HepG2 (cell line): Measurements from ENCODE around the gene CENPL. TPM values are rescaled to one million over a fixed set of nuclear protein-coding genes. Genes with fewer than 3 reads are reported as not detected.
A peak's percentile ranks its signal among the peaks of the same experiment; 100 is the strongest.

Experiments used
- ELF3 ChIP-seq: IDR thresholded peaks from 2 replicates; pipeline ENCODE4 v1.6.1; 2016; ENCODE audit warnings: missing genetic modification reagents, missing compliant biosample characterization
- ETV6 ChIP-seq: sonication (generic); formaldehyde crosslinking; conservative IDR thresholded peaks from 2 replicates; pipeline ENCODE4 v1.4.0; 2020; ENCODE audit warnings: missing genetic modification reagents
- FOXK1 ChIP-seq: sonication (generic); formaldehyde crosslinking; IDR thresholded peaks from 2 replicates; pipeline ENCODE4 v1.4.0; 2020; ENCODE audit warnings: low read depth, missing genetic modification reagents, borderline replicate concordance
- NCOR1 ChIP-seq: fragments of 200-600 bp; sonication (generic); IDR thresholded peaks from 2 replicates; pipeline ENCODE4 v1.7.0; 2017; ENCODE audit warnings: antibody characterized with exemption, low read length, borderline replicate concordance
- SIX1 ChIP-seq: sonication (generic); formaldehyde crosslinking; IDR thresholded peaks from 2 replicates; pipeline ENCODE4 v1.4.0; 2020; ENCODE audit warnings: missing genetic modification reagents, borderline replicate concordance
- YEATS2 ChIP-seq: sonication (generic); formaldehyde crosslinking; IDR thresholded peaks from 2 replicates; pipeline ENCODE4 v1.4.0; 2020; ENCODE audit warnings: missing genetic modification reagents, borderline replicate concordance
- ZFP37 ChIP-seq: sonication (generic); formaldehyde crosslinking; IDR thresholded peaks from 2 replicates; pipeline ENCODE4 v1.4.0; 2020; ENCODE audit warnings: missing genetic modification reagents, borderline replicate concordance
- ZMYM2 ChIP-seq: sonication (generic); formaldehyde crosslinking; IDR thresholded peaks from 2 replicates; pipeline ENCODE4 v1.8.0; 2022; ENCODE audit warnings: mild to moderate bottlenecking, missing genetic modification reagents
- ZNF224 ChIP-seq: sonication (generic); formaldehyde crosslinking; IDR thresholded peaks from 2 replicates; pipeline ENCODE4 v1.5.0; 2020; ENCODE audit warnings: mild to moderate bottlenecking, missing genetic modification reagents
- ZNF24 ChIP-seq: fragments of 450-650 bp; IDR thresholded peaks from 2 replicates; pipeline ENCODE4 v1.6.1; 2017; ENCODE audit warnings: antibody characterized with exemption, mild to moderate bottlenecking
- ZNF343 ChIP-seq: sonication (generic); formaldehyde crosslinking; IDR thresholded peaks from 2 replicates; pipeline ENCODE4 v1.4.0; 2020; ENCODE audit warnings: mild to moderate bottlenecking, missing genetic modification reagents
- ZNF572 ChIP-seq: sonication (generic); formaldehyde crosslinking; IDR thresholded peaks from 2 replicates; pipeline ENCODE4 v1.5.1; 2020; ENCODE audit warnings: mild to moderate bottlenecking, missing genetic modification reagents
- ZNF577 ChIP-seq: sonication (generic); formaldehyde crosslinking; IDR thresholded peaks from 2 replicates; pipeline ENCODE4 v1.4.0; 2020; ENCODE audit warnings: mild to moderate bottlenecking, low read depth, missing genetic modification reagents, borderline replicate concordance
- ZNF674 ChIP-seq: sonication (generic); formaldehyde crosslinking; IDR thresholded peaks from 2 replicates; pipeline ENCODE4 v1.5.0; 2020; ENCODE audit warnings: low read depth, mild to moderate bottlenecking, missing genetic modification reagents
- polyA plus RNA-seq, 8 experiments: library from polyadenylated mRNA; depleted of rRNA in 3 of 8; stranded (reverse) in 7 of 8; unstranded in 1 of 8; fragments of >200 nt; fragmentation: Illumina TruSeq in 4 of 8; extraction: Trizol in 4 of 8; gene quantifications; 2 replicates each; pipeline versions ENCODE4 v1.2.1 to v1.2.3, GENCODE V29; 2011 to 2016; ENCODE audit warnings: low read depth in 4 of 8, missing spikeins in 1 of 8, mixed read lengths in 1 of 8; ENCODE audit not compliant: insufficient read depth in 1 of 8
- total RNA-seq, 5 experiments: library from RNA; depleted of rRNA; stranded (reverse); fragments of >200 nt; fragmentation: Illumina TruSeq; extraction: Trizol; gene quantifications; 2 replicates each; pipeline ENCODE4 v1.2.3, GENCODE V29; 2016; ENCODE audit warnings: low read depth in 1 of 5
- TF ChIP-seq, protein P1 (sequence below): sonication (generic); formaldehyde crosslinking; IDR thresholded peaks from 2 replicates; pipeline ENCODE4 v1.4.0; 2020; ENCODE audit warnings: mild to moderate bottlenecking, missing genetic modification reagents
- TF ChIP-seq, protein P2 (sequence below): sonication (generic); formaldehyde crosslinking; IDR thresholded peaks from 2 replicates; pipeline ENCODE4 v1.4.0; 2020; ENCODE audit warnings: mild to moderate bottlenecking, missing genetic modification reagents
- TF ChIP-seq, protein P3 (sequence below): sonication (generic); formaldehyde crosslinking; IDR thresholded peaks from 2 replicates; pipeline ENCODE4 v1.4.0; 2020; ENCODE audit warnings: low read depth, mild to moderate bottlenecking, missing genetic modification reagents
- TF ChIP-seq, protein P4 (sequence below): sonication (generic); formaldehyde crosslinking; IDR thresholded peaks from 2 replicates; pipeline ENCODE4 v1.5.1; 2020; ENCODE audit warnings: mild to moderate bottlenecking, moderate library complexity, missing genetic modification reagents
- TF ChIP-seq, protein P5 (sequence below): sonication (generic); formaldehyde crosslinking; IDR thresholded peaks from 2 replicates; pipeline ENCODE4 v1.9.0; 2022; ENCODE audit warnings: low read depth, missing genetic modification reagents
- TF ChIP-seq, protein P6 (sequence below): sonication (generic); formaldehyde crosslinking; IDR thresholded peaks from 2 replicates; pipeline ENCODE4 v1.4.0; 2020; ENCODE audit warnings: missing genetic modification reagents

Gene CENPL
- total and polyA plus RNA-seq, 2 of the 13 experiments (the other 11 are each of a cell fraction or from before 2014, with no cell fraction given) = 4.4 to 14.2 TPM

DNA sequence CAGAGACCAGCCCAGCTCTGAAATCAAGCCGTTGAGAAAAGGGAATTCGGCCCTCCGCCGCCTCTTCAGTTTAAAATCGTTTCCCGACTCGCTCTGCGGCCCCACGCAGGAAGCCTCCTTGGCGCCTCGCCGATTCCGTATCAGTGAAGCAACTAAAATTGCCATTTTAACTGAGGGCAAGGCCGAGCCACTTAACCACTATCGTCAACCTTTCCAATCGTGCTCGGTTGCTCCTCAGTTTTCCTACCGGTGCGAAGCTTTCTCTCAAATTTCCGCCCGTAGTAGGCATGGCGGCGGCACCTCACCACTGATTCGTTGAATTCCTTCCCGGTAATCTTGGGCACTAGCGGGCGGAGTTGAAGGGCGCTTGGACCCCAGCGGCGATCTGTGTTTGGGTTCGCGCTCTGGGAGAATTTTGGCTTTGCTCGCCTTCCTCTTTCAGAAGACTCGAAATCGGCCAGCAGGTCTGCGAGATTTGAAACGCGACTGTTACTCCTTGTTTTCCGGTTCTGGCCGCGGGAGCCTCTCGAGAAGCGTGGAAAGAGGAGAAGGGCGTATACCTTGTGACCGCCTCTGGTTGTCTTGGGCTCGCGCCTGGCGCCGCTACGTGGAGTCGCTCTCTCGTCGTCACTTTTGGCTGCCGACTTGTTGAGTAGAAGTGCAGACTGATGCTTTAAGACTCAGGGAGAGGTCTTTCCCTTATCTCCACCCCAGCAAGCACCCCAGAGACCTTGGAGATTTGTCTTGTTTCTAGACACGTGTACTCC lies at the start of gene CENPL, which contains the start of gene DARS2 (continued):
- TF ChIP-seq, protein P1, sequence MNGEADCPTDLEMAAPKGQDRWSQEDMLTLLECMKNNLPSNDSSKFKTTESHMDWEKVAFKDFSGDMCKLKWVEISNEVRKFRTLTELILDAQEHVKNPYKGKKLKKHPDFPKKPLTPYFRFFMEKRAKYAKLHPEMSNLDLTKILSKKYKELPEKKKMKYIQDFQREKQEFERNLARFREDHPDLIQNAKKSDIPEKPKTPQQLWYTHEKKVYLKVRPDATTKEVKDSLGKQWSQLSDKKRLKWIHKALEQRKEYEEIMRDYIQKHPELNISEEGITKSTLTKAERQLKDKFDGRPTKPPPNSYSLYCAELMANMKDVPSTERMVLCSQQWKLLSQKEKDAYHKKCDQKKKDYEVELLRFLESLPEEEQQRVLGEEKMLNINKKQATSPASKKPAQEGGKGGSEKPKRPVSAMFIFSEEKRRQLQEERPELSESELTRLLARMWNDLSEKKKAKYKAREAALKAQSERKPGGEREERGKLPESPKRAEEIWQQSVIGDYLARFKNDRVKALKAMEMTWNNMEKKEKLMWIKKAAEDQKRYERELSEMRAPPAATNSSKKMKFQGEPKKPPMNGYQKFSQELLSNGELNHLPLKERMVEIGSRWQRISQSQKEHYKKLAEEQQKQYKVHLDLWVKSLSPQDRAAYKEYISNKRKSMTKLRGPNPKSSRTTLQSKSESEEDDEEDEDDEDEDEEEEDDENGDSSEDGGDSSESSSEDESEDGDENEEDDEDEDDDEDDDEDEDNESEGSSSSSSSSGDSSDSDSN = peak; percentile 42; the same call in 1 of the 2 replicates
- TF ChIP-seq, protein P2, sequence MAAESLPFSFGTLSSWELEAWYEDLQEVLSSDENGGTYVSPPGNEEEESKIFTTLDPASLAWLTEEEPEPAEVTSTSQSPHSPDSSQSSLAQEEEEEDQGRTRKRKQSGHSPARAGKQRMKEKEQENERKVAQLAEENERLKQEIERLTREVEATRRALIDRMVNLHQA (CRISPR knock-in tag) = no peak
- TF ChIP-seq SIX1 (CRISPR knock-in tag) (no peak), NCOR1 (no peak; the same call in 1 of the 2 replicates), ZNF572 (CRISPR knock-in tag) (no peak), ZNF224 (CRISPR knock-in tag) (no peak), FOXK1 (CRISPR knock-in tag) (0 out of 2 replicates have a peak, but pooled peaks have one; percentile 47), ZNF24 (no peak), ZFP37 (CRISPR knock-in tag) (0 out of 2 replicates have a peak, but pooled peaks have one; percentile 16), ZNF343 (no peak), ZNF674 (CRISPR knock-in tag) (no peak), ZNF577 (no peak), ELF3 (CRISPR knock-in tag) (peak; percentile 66), ZMYM2 (CRISPR knock-in tag) (no peak), ETV6 (CRISPR knock-in tag) (0 out of 2 replicates have a peak, but pooled peaks have one; percentile 42), YEATS2 (CRISPR knock-in tag) (peak; percentile 84; the same call in 1 of the 2 replicates)
- TF ChIP-seq, protein P3, sequence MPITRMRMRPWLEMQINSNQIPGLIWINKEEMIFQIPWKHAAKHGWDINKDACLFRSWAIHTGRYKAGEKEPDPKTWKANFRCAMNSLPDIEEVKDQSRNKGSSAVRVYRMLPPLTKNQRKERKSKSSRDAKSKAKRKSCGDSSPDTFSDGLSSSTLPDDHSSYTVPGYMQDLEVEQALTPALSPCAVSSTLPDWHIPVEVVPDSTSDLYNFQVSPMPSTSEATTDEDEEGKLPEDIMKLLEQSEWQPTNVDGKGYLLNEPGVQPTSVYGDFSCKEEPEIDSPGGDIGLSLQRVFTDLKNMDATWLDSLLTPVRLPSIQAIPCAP = no peak
- TF ChIP-seq, protein P4, sequence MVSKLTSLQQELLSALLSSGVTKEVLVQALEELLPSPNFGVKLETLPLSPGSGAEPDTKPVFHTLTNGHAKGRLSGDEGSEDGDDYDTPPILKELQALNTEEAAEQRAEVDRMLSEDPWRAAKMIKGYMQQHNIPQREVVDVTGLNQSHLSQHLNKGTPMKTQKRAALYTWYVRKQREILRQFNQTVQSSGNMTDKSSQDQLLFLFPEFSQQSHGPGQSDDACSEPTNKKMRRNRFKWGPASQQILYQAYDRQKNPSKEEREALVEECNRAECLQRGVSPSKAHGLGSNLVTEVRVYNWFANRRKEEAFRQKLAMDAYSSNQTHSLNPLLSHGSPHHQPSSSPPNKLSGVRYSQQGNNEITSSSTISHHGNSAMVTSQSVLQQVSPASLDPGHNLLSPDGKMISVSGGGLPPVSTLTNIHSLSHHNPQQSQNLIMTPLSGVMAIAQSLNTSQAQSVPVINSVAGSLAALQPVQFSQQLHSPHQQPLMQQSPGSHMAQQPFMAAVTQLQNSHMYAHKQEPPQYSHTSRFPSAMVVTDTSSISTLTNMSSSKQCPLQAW (CRISPR knock-in tag) = peak; percentile 36; the same call in 1 of the 2 replicates
- TF ChIP-seq, protein P5, sequence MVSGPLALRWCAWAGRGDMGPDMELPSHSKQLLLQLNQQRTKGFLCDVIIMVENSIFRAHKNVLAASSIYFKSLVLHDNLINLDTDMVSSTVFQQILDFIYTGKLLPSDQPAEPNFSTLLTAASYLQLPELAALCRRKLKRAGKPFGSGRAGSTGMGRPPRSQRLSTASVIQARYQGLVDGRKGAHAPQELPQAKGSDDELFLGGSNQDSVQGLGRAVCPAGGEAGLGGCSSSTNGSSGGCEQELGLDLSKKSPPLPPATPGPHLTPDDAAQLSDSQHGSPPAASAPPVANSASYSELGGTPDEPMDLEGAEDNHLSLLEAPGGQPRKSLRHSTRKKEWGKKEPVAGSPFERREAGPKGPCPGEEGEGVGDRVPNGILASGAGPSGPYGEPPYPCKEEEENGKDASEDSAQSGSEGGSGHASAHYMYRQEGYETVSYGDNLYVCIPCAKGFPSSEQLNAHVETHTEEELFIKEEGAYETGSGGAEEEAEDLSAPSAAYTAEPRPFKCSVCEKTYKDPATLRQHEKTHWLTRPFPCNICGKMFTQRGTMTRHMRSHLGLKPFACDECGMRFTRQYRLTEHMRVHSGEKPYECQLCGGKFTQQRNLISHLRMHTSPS (CRISPR knock-in tag) = no peak
- TF ChIP-seq, protein P6, sequence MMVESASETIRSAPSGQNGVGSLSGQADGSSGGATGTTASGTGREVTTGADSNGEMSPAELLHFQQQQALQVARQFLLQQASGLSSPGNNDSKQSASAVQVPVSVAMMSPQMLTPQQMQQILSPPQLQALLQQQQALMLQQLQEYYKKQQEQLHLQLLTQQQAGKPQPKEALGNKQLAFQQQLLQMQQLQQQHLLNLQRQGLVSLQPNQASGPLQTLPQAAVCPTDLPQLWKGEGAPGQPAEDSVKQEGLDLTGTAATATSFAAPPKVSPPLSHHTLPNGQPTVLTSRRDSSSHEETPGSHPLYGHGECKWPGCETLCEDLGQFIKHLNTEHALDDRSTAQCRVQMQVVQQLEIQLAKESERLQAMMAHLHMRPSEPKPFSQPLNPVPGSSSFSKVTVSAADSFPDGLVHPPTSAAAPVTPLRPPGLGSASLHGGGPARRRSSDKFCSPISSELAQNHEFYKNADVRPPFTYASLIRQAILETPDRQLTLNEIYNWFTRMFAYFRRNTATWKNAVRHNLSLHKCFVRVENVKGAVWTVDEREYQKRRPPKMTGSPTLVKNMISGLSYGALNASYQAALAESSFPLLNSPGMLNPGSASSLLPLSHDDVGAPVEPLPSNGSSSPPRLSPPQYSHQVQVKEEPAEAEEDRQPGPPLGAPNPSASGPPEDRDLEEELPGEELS = peak; percentile 36; the same call in 1 of the 2 replicates
